Spleen (tissue), 11 donors: ENCODE data around the gene PEX14. TPM values are rescaled to one million over a fixed set of nuclear protein-coding genes. Genes with fewer than 3 reads are reported as not detected.
A peak's percentile ranks its signal among the peaks of the same experiment; 100 is the strongest.

ENCODE experiments used
- DNase-seq: peaks from one replicate; pipeline ENCODE4 v3.0.0-alpha.2; 2020
- H3K27ac ChIP-seq, 8 donors: fragments of 200-600 bp; sonication (generic) in 7 of 8; 1 replicate in 4 of 8; 2 replicates in 4 of 8; pipeline versions ENCODE4 v1.5.0 to v1.8.0; 2016 to 2021; ENCODE audit warnings: inconsistent platforms in 4 of 8, mild to moderate bottlenecking in 4 of 8, moderate library complexity in 1 of 8
- H3K27me3 ChIP-seq, 7 donors: fragments of 200-600 bp; sonication (generic) in 6 of 7; replicated peaks in 1 of 7; 1 replicate in 4 of 7; 2 replicates in 3 of 7; pipeline versions ENCODE4 v1.5.0 to v1.8.0; 2016 to 2021; ENCODE audit warnings: inconsistent platforms in 3 of 7, mild to moderate bottlenecking in 1 of 7
- H3K36me3 ChIP-seq, 6 donors: fragments of 200-600 bp; sonication (generic) in 5 of 6; 1 replicate in 4 of 6; 2 replicates in 2 of 6; pipeline versions ENCODE4 v1.5.0 to v1.8.0; 2016 to 2021; ENCODE audit warnings: inconsistent platforms in 2 of 6
- H3K4me1 ChIP-seq, 6 donors: fragments of 200-600 bp; sonication (generic) in 5 of 6; 1 replicate in 3 of 6; 2 replicates in 3 of 6; pipeline versions ENCODE4 v1.5.0 to v1.8.0; 2016 to 2021; ENCODE audit warnings: inconsistent platforms in 3 of 6
- H3K4me3 ChIP-seq, 8 donors: fragments of 200-600 bp; sonication (generic) in 7 of 8; 1 replicate in 4 of 8; 2 replicates in 4 of 8; pipeline versions ENCODE4 v1.5.0 to v1.8.0; 2016 to 2021; ENCODE audit warnings: inconsistent platforms in 4 of 8, mild to moderate bottlenecking in 4 of 8, moderate library complexity in 2 of 8
- H3K9me3 ChIP-seq, 8 donors: fragments of 200-600 bp; sonication (generic) in 7 of 8; 1 replicate in 4 of 8; 2 replicates in 4 of 8; pipeline versions ENCODE4 v1.5.0 to v1.8.0; 2016 to 2021; ENCODE audit warnings: inconsistent platforms in 4 of 8
- POLR2A ChIP-seq, 3 donors: fragments of 450-650 bp; IDR thresholded peaks; one replicate each; pipeline ENCODE4 v1.5.1; 2017; ENCODE audit warnings: antibody characterized with exemption in 3 of 3, mild to moderate bottlenecking in 1 of 3
- POLR2AphosphoS5 ChIP-seq, 3 donors: sonication (generic); formaldehyde crosslinking; IDR thresholded peaks; one replicate each; pipeline ENCODE4 v1.5.1; 2017; ENCODE audit warnings: antibody characterized with exemption in 3 of 3
- WGBS, 5 donors: extraction: QIAGEN DNeasy Blood & Tissue Kit in 3 of 5; methylation state at CpG; one replicate each; pipeline versions ENCODE4 v1.1.5 to v1.1.7; 2013 to 2018; 5-methylcytosine and 5-hydroxymethylcytosine counted together
- intact Hi-C: fragments of 100-400 bp; cut with DNase I; formaldehyde crosslinking; loops from one replicate; pipeline ENCODE4 v1.15.0; 2023; ENCODE audit warnings: low total_unique reads
- polyA plus RNA-seq, 3 donors: library from polyadenylated mRNA; stranded (reverse); fragments of 200-250 nt; gene quantifications; one replicate each; pipeline ENCODE4 v1.2.1, GENCODE V29; 2013
- total RNA-seq, 7 donors: library from RNA; depleted of rRNA in 3 of 7; stranded (reverse); fragments of >200 nt in 3 of 7; fragmentation: NEBNext Ultra II Directional in 4 of 7; extraction: Animal tissue kit (Norgen Biotek cat#: 25700) in 4 of 7; gene quantifications; one replicate each; pipeline versions ENCODE4 v1.1.0 to v1.2.1, GENCODE V29; 2016 to 2021
- TF ChIP-seq, protein P1 (sequence below), 11 experiments: fragments of 200-600 bp in 7 of 11; fragments of 450-650 bp in 4 of 11; sonication (generic) in 4 of 11; IDR thresholded peaks in 8 of 11; conservative IDR thresholded peaks in 3 of 11; 1 replicate in 7 of 11; 2 replicates in 4 of 11; pipeline versions ENCODE4 v1.4.0 to v1.8.0; 2016 to 2021; ENCODE audit warnings: antibody characterized with exemption in 11 of 11, inconsistent platforms in 4 of 11, mild to moderate bottlenecking in 1 of 11
- donor health status: healthy with polysubstance abuse.
- donor health status: DM: no; HTN: no; CAD: no; lungs with moderate emphysema.
- donor health status: DM: no; HTN: no; CAD: no.
- donor health status: Bipolar disorder and iron deficiency.
- donor health status: healthy.
- donor health status: DM: no; HTN: no; CAD: no.
- donor health status: DM: yes; HTN: yes; CAD: no.

PEX14 gene
- total and polyA plus RNA-seq, 10 donors, result 9.3 to 19.7 (median 12.1) TPM

DNA sequence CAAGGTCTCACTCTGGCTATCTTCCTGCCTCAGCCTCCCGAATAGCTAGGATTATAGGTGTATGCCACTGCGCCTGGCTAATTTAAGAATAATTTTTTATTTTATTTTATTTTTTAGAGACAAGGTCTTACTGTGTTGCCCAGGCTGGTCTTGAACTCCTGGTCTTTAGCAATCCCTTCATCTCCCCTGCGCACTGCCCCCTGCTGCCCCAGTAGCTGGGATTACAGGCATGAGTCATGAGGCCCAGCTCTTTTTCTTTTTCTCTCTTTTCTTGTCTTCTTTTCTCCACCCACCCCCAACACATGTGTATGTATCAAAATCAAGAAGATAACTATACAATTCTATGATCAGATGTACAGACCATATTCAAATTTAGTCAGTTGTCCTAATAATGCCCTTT, 87.2 kb downstream of the PEX14 start:
- H3K27me3 ChIP-seq, result no peaks in the 10 kb centered on the region
- TF ChIP-seq POLR2A (IDR thresholded peaks at IDR 0.05), result no peak
- TF ChIP-seq, protein P1, sequence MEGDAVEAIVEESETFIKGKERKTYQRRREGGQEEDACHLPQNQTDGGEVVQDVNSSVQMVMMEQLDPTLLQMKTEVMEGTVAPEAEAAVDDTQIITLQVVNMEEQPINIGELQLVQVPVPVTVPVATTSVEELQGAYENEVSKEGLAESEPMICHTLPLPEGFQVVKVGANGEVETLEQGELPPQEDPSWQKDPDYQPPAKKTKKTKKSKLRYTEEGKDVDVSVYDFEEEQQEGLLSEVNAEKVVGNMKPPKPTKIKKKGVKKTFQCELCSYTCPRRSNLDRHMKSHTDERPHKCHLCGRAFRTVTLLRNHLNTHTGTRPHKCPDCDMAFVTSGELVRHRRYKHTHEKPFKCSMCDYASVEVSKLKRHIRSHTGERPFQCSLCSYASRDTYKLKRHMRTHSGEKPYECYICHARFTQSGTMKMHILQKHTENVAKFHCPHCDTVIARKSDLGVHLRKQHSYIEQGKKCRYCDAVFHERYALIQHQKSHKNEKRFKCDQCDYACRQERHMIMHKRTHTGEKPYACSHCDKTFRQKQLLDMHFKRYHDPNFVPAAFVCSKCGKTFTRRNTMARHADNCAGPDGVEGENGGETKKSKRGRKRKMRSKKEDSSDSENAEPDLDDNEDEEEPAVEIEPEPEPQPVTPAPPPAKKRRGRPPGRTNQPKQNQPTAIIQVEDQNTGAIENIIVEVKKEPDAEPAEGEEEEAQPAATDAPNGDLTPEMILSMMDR (IDR thresholded peaks at IDR 0.05 in 8 of 11, conservative IDR thresholded peaks at IDR 0.05 in 3 of 11), result peak in 1 of 11 experiments; percentile 13
- H3K4me3 ChIP-seq, result no peak overlapping the region
- H3K4me1 ChIP-seq, result peaks cover 0 to 3% (median 0%) of the 10 kb centered on the region in 6 donors
- no peak for DNase-seq
- peaks cover 3 to 19% (median 16%) of the 10 kb centered on the region in 8 donors for H3K9me3 ChIP-seq
- no peak overlapping the region for H3K27ac ChIP-seq
- peaks cover 0 to 8% (median 0%) of the 10 kb centered on the region in 6 donors for H3K36me3 ChIP-seq
- whole genome bisulfite sequencing, 5 donors, result 90 to 97% (median 94%) methylated on average over 3 of the region's 3 CpGs
- intact Hi-C loops, result no loop called here

DNA sequence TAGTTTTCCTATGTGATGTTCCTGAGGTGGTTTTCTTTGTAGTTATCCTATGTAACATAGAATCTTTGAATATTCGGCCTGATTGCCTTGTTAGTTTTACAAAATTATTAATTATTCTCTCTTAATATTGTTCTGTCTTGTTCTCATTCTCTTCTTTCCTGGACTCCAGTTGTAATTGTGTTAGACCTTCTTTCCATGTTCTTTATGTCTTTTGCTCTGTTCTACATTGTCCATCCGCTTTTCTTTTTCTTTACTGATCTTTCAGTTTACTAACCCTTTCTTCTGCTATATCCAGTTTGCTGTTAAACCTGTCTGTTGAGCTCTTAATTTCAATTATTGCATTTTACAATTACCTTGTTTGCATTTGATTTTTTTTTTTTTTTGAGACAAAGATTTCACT, 89.3 kb downstream of the PEX14 start:
- Histone ChIP-seq H3K36me3 (peaks cover 0 to 15% (median 0%) of the 10 kb centered on the region in 6 donors), H3K4me1 (peaks cover 0 to 3% (median 0%) of the 10 kb centered on the region in 6 donors), H3K4me3 (no peak overlapping the region), H3K9me3 (peaks cover 3 to 20% (median 17%) of the 10 kb centered on the region in 8 donors), H3K27ac (no peak overlapping the region), H3K27me3 (no peaks in the 10 kb centered on the region)
- intact Hi-C loops, result no loop called here
- DNase-seq, result no peak
- TF ChIP-seq POLR2AphosphoS5 (IDR thresholded peaks at IDR 0.05) (no peak), POLR2A (IDR thresholded peaks at IDR 0.05) (no peak)
- TF ChIP-seq, protein P1 (IDR thresholded peaks at IDR 0.05 in 8 of 11, conservative IDR thresholded peaks at IDR 0.05 in 3 of 11), result no peak
- 94 to 99% (median 96%) methylated on average over 2 of the region's 2 CpGs for WGBS, 5 donors

- Histone ChIP-seq H3K36me3 (peaks cover 0 to 12% (median 0%) of the 10 kb centered on the region in 6 donors), H3K27me3 (no peaks in the 10 kb centered on the region), H3K27ac (no peak overlapping the region), H3K4me1 (no peaks in the 10 kb centered on the region), H3K4me3 (no peak overlapping the region), H3K9me3 (peaks cover 0 to 16% (median 11%) of the 10 kb centered on the region in 8 donors)
- no peak for DNase-seq
- intact Hi-C loops, result no loop called here
- 91 to 100% (median 98%) methylated on average over 1 of the region's 1 CpG for WGBS, 5 donors
- TF ChIP-seq, protein P1 (IDR thresholded peaks at IDR 0.05 in 8 of 11, conservative IDR thresholded peaks at IDR 0.05 in 3 of 11), result no peak
- TF ChIP-seq POLR2AphosphoS5 (IDR thresholded peaks at IDR 0.05), result no peak
Observed at GRCh38 chr1:10569531-10569930, 94.8 kb downstream of the PEX14 start.

DNA sequence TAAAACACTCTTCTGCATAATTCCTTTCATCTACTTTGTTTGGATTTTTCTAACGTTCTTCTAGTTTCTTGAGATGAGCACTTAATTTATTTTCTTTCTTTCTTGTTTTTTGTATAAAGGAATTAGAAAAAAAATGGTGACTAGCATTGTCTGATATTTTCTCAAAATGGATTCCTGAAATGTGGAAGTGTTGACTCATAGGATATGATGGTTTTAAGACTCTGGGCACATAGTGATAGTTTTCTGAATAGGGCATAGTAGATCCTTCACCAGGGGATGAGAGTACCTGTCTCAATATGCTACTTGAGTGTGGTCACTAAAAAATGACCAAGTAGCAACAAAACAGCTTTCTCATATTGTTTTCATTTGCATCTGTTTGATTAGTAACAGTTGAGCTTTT, 100.9 kb downstream of the PEX14 start:
- WGBS, 5 donors, result 77 to 92% (median 84%) methylated on average over 1 of the region's 1 CpG
- intact Hi-C loops, result no loop called here
- no peaks in the 10 kb centered on the region for H3K9me3 ChIP-seq
- no peak for DNase-seq
- H3K36me3 ChIP-seq, result peaks cover 0 to 14% (median 0%) of the 10 kb centered on the region in 6 donors
- H3K4me3 ChIP-seq, result no peak overlapping the region
- no peaks in the 10 kb centered on the region for H3K4me1 ChIP-seq
- no peak overlapping the region for H3K27ac ChIP-seq
- H3K27me3 ChIP-seq, result no peaks in the 10 kb centered on the region
- TF ChIP-seq POLR2AphosphoS5 (IDR thresholded peaks at IDR 0.05) (no peak), POLR2A (IDR thresholded peaks at IDR 0.05) (no peak)
- TF ChIP-seq, protein P1 (IDR thresholded peaks at IDR 0.05 in 8 of 11, conservative IDR thresholded peaks at IDR 0.05 in 3 of 11), result no peak
